Measurements from ENCODE around the gene DPYD. TPM values are rescaled to one million over a fixed set of nuclear protein-coding genes. Genes with fewer than 3 reads are reported as not detected.

Gene DPYD
- total RNA-seq, result 66.0 and 85.5 TPM in 2 replicates

DNA sequence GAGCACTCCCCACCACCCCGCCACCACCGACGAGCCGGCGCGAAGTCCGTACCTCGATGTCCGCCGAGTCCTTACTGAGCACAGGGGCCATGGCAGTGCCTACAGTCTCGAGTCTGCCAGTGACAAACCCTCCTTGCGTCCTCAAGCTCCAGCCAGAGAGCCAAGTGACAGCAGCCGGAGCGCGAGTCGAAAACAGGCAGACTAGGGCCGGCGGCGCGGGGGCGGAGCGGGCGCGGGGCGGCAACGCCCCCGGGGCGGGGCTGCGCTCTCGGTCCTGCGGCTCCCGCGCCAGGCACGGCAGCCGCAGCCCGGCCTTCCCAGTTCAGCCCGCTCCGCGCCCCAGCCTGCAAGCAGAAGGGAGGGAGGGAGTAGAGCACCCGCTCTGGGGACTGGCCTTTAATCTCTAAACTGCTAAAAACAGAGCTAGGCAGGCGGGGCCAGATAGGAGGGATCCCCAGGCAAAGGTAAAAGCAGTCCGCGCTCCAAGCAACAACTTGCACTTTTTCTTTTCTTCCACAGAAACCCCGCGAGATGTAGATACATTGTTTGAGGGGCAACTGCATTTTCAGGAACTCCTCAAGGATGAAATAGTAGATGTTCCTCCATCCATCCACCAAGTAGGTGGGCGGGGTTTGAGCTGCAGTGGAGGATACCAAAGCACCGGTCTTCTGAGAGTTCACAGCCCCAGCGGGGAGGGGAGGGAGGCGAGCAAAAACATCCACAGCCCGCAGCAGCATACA is at the start of gene DPYD:
Gene DPYD, minus strand, starts transcription at position 203 of the 740 bp plus-strand sequence. Its CDS starts 112 bp downstream, at position 91.

All from smooth muscle cell of bladder (primary cell).